SU-DHL-6 (cell line): ENCODE measurements around the gene FEM1B.

Source experiments
- H2AFZ ChIP-seq: fragments of 200-600 bp; sonication (generic); 2 replicates; pipeline ENCODE4 v1.6.1; 2014; ENCODE audit warnings: low read depth, mild to moderate bottlenecking, moderate library complexity, mixed read lengths, antibody characterized with exemption, low read length; ENCODE audit not compliant: severe bottlenecking
- H3F3A ChIP-seq: fragments of 200-600 bp; shearing (Covaris generic); 2 replicates; pipeline ENCODE4 v1.6.0; 2016; ENCODE audit warnings: antibody characterized with exemption, mild to moderate bottlenecking; ENCODE audit not compliant: insufficient read depth
- H3K27ac ChIP-seq: fragments of 200-600 bp; sonication (generic); 2 replicates; pipeline ENCODE4 v1.5.1; 2016; ENCODE audit warnings: low read depth, mild to moderate bottlenecking, low read length, moderate library complexity, mixed read lengths
- H3K27me3 ChIP-seq: fragments of 200-600 bp; sonication (generic), shearing (Covaris generic); 2 replicates; pipeline ENCODE4 v1.6.0; 2014; ENCODE audit warnings: mild to moderate bottlenecking, low read length
- H3K36me3 ChIP-seq: fragments of 200-600 bp; sonication (generic); 2 replicates; pipeline ENCODE4 v1.6.1; 2014; ENCODE audit warnings: mild to moderate bottlenecking, low read length, mixed read lengths
- H3K4me2 ChIP-seq: fragments of 300-600, 200-600 bp; shearing (Covaris generic), sonication (generic); 2 replicates; pipeline ENCODE4 v1.6.0; 2014; ENCODE audit warnings: low read length, low read depth, mild to moderate bottlenecking; ENCODE audit not compliant: poor library complexity, severe bottlenecking
- H3K4me3 ChIP-seq: fragments of 200-600 bp; sonication (generic); 2 replicates; pipeline ENCODE4 v1.5.1; 2014; ENCODE audit warnings: antibody characterized with exemption, low read length, mild to moderate bottlenecking, mixed read lengths; ENCODE audit not compliant: insufficient read depth, poor library complexity, severe bottlenecking
- H3K79me2 ChIP-seq: fragments of 200-600 bp; sonication (generic); 2 replicates; pipeline ENCODE4 v1.6.1; 2014; ENCODE audit warnings: mild to moderate bottlenecking, low read length, moderate library complexity; ENCODE audit not compliant: insufficient read depth
- H3K9ac ChIP-seq: fragments of 200-600 bp; sonication (generic); 2 replicates; pipeline ENCODE4 v1.7.0; 2014; ENCODE audit warnings: mild to moderate bottlenecking, low read length
- H3K9me2 ChIP-seq: fragments of 200-600 bp; sonication (generic); replicated peaks from 2 replicates; pipeline ENCODE4 v1.6.1; 2014; ENCODE audit warnings: low read length; ENCODE audit not compliant: insufficient read depth
- H3K9me3 ChIP-seq: fragments of 200-600 bp; sonication (generic); 2 replicates; pipeline ENCODE4 v1.6.1; 2014; ENCODE audit warnings: low read length, mixed read lengths; ENCODE audit not compliant: insufficient read depth
- H4K20me1 ChIP-seq: fragments of 200-600 bp; sonication (generic); 2 replicates; pipeline ENCODE4 v1.6.1; 2014; ENCODE audit warnings: low read depth, mild to moderate bottlenecking, antibody characterized with exemption, low read length, moderate library complexity, mixed read lengths
- EZH2phosphoT487 ChIP-seq: fragments of 200-600 bp; sonication (generic), shearing (Covaris generic); conservative IDR thresholded peaks from 2 replicates; pipeline ENCODE4 v1.6.1; 2018; ENCODE audit warnings: mild to moderate bottlenecking, antibody characterized with exemption, low read length, moderate library complexity, mixed read lengths
- TF ChIP-seq, protein P1 (sequence below): fragments of 200-600 bp; sonication (generic); IDR thresholded peaks from one replicate; pipeline ENCODE4 v1.5.1; 2017; ENCODE audit warnings: antibody characterized with exemption, mild to moderate bottlenecking, low read length, moderate library complexity; ENCODE audit not compliant: insufficient read depth, poor library complexity, severe bottlenecking

Gene FEM1B

DNA sequence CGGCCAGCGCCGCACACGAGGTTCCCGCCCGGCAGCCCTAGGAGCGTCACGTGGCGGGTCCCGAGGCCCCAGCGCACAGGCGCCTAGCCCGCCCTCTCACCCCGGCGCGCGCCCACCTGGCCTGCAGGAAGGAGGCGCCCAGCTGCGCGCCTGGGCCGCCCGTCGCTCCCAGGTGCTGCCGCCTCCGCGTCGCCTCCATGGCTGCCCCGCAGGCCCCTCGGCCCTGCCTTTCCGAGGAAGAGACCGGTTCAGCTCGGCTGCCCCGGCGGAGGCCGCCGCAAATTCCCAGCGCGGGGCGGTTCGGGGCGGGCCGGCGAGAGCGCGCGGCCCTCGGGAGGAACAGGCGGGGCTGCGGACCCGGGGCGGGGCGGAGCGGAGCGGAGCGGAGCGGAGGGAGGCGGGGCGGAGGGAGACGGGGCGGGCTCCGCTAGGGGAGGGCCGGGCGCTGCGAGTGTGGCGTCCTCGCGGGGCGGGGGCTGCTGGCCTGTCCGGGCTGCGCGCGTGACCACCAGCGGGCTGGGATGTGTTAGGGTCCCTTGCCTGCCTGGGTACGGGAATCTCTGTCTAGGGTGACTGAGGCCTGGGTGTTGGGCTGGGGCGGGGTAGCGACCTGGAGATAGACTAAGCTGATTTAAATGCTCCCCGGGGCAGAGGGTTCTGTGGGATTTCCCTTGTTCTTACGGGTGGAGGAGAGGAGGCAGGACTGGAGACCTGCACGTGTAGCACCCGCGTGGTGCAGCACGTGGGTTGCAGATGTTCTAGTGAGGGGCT, 48.0 kb upstream of the FEM1B start, which contains the start of gene CLN6:
Gene CLN6, minus strand, starts transcription at position 343 of the 771 bp plus-strand sequence. Its CDS starts 144 bp downstream, at position 199.
- Histone ChIP-seq H3K9me3 (no peaks in the 10 kb centered on the region), H3K4me2 (peak within 1 kb of the TSS; percentile 89), H3K4me3 (peak within 1 kb of the TSS; percentile 84), H3K36me3 (no peaks in the 10 kb centered on the region), H3K27ac (peak within 1 kb of the TSS; percentile 91), H3K27me3 (no peaks in the 10 kb centered on the region), H4K20me1 (no peaks in the 10 kb centered on the region), H2AFZ (peak within 1 kb of the TSS; percentile 90), H3K9me2 (no peaks in the 10 kb centered on the region), H3K9ac (peak within 1 kb of the TSS; percentile 99), H3F3A (peaks cover 8% of the 10 kb centered on the region), H3K79me2 (peaks cover 46% of the 10 kb centered on the region)
- TF ChIP-seq EZH2phosphoT487, result no peak
- TF ChIP-seq, protein P1, sequence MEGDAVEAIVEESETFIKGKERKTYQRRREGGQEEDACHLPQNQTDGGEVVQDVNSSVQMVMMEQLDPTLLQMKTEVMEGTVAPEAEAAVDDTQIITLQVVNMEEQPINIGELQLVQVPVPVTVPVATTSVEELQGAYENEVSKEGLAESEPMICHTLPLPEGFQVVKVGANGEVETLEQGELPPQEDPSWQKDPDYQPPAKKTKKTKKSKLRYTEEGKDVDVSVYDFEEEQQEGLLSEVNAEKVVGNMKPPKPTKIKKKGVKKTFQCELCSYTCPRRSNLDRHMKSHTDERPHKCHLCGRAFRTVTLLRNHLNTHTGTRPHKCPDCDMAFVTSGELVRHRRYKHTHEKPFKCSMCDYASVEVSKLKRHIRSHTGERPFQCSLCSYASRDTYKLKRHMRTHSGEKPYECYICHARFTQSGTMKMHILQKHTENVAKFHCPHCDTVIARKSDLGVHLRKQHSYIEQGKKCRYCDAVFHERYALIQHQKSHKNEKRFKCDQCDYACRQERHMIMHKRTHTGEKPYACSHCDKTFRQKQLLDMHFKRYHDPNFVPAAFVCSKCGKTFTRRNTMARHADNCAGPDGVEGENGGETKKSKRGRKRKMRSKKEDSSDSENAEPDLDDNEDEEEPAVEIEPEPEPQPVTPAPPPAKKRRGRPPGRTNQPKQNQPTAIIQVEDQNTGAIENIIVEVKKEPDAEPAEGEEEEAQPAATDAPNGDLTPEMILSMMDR, result no peak

DNA sequence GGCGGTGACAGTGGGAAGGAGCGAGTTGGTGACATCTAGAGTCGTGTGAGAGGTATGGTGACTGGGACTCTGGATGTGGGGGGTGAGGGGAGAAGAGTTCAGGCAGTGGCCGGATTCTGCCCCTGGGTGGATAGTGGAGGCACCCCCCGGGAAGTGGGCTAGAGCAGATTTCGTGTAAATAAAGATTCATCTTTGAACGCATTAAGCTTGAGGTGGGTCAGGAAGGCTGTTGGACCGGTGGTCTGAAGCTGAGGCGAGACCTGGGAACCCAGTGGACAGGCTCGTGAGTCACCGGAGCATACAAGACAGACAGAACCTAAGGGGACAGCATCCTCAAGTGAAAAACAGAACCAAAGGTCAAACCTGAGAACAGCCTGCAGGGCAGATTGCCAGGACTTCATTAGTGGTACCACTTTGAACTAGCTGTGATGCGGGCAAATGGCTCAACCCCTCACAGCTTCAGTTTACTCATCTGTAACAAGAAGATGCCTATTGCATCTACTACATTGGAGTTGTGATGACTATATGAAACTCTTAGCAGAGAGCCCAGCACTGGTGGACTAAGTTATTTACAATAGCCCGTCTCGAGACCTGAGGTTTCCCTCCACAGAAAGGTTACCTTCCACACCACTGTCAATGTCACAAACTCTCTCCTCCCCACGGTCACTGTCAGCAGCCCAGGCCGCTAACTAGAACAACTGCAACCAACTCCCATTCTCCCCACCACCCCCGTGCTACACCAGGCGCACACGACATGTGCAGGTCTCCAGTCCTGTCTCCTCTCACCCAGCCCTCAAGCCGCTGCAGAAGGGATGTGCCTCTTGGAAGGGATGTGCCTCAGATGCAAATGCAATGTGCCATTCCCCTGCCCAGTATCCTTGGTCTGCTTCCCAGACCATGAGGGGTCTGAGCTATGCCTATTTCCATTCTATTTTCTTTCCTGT, 47.1 kb upstream of the FEM1B start:
- H3K4me3 ChIP-seq, result peak overlapping the region; percentile 84
- peak overlapping the region; percentile 89 for H3K4me2 ChIP-seq
- H3K9me3 ChIP-seq, result no peaks in the 10 kb centered on the region
- H3K79me2 ChIP-seq, result peaks cover 37% of the 10 kb centered on the region
- no peaks in the 10 kb centered on the region for H4K20me1 ChIP-seq
- peak overlapping the region; percentile 90 for H2AFZ ChIP-seq
- H3F3A ChIP-seq, result peaks cover 3% of the 10 kb centered on the region; the same call in 1 of the 2 replicates
- no peaks in the 10 kb centered on the region for H3K27me3 ChIP-seq
- peak overlapping the region; percentile 99 for H3K9ac ChIP-seq
- H3K27ac ChIP-seq, result peak overlapping the region; percentile 91
- H3K36me3 ChIP-seq, result no peaks in the 10 kb centered on the region
- TF ChIP-seq, protein P1, result no peak
- no peak for TF ChIP-seq EZH2phosphoT487
- no peaks in the 10 kb centered on the region for H3K9me2 ChIP-seq

DNA sequence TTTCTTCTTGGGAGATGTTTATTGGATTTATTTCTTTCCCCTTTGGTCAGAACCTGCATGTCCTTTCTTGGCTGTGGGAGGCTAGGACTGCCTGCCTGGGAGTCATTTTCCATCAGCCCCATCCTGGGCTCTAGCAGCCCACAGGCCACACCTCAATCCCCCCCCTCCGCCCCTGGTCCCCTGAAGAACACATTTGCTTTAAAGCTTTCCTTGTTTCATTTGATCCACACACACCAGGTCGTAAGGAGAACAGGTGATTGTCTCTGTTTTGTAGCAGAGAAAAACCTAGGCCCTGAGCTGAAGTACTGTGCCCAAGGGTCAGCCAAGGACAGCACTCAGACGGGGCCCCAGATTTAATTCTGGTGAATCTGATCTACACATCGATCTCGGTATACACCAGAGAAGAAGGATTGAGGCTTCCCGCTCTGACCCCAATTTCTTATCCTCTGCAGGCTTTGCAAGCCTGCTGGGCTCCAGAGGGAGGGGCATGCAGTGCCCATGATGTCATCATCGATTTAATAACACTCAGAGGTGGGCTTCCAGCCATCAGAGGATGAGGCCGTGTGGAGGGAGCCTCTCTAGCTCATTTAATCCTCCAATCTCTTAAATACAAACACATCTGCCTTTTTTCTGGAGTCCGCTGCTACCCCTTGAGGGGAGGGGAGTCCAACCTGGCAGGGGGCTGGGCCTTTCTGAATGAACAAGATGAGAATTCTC, 46.3 kb upstream of the FEM1B start:
- Histone ChIP-seq H3K9me3 (no peaks in the 10 kb centered on the region), H3K9ac (no peak overlapping the region), H2AFZ (no peak overlapping the region), H4K20me1 (no peaks in the 10 kb centered on the region), H3K9me2 (no peaks in the 10 kb centered on the region), H3K4me3 (no peak overlapping the region), H3K27me3 (no peaks in the 10 kb centered on the region), H3F3A (peaks cover 3% of the 10 kb centered on the region; the same call in 1 of the 2 replicates), H3K27ac (no peak overlapping the region), H3K36me3 (no peaks in the 10 kb centered on the region), H3K79me2 (peaks cover 29% of the 10 kb centered on the region), H3K4me2 (no peak overlapping the region)
- TF ChIP-seq, protein P1, result no peak
- TF ChIP-seq EZH2phosphoT487, result no peak
